ENCODE measurements around the gene SRPK2.
A peak's percentile ranks its signal among the peaks of the same experiment; 100 is the strongest.
"Not testable (repeated sequence)": the region's sequence is repeated elsewhere in the genome, so short reads cannot be mapped to it uniquely, and the experiment has no call there.

The SRPK2 gene

DNA sequence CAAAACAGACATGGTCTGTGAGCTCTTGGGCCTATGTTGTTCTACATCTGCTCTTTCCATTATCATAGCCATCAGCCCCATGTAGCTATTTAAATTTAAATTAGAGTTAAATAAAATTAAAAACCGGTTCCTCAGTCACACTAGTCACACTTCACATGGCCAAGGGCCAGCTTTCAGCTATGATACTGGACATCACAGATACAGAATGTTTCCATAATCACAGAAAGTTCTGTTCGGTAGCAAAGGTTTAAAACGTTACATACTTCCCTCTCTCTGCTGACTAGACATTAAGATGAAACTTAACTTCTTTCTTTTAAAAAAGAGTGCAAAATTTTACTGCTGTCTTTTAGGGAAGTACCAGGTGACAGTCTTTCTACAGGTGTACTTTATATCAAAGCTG is 43.0 kb downstream of the SRPK2 start:
- H4K20me1 ChIP-seq = peaks cover 91% of the 10 kb centered on the region
- H3K4me2 ChIP-seq = peak overlapping the region; percentile 5; the same call in 1 of the 2 replicates
- TF ChIP-seq Cebpa-rat (IDR thresholded peaks at IDR 0.05) = no peak
- no peaks in the 10 kb centered on the region for H3K27me3 ChIP-seq
- H3K27ac ChIP-seq = no peak overlapping the region
- peaks cover 55% of the 10 kb centered on the region for H3K4me1 ChIP-seq
- H3K9me3 ChIP-seq = no peaks in the 10 kb centered on the region
- no peak overlapping the region for H3K9ac ChIP-seq
- H3K4me3 ChIP-seq = no peak overlapping the region
- H3K36me3 ChIP-seq = no peaks in the 10 kb centered on the region

DNA sequence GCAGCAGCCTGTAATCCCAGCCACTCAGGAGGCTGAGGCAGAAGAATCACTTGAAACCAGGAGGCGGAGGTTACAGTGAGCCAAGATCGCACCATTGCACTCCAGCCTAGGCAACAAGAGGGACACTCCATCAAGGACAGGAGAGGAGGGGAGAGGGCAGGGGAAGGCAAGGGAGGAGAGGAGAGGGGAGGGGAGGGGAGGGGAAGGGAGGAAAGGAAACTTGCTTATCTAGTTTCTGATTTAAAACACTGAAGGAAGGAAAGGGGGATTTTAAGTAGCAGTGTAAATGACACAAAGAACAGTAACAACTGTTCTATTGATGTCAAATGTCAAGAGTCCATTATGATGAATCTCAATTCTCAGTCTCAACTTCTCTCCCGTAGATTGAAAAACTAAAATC is 43.7 kb downstream of the SRPK2 start:
- Histone ChIP-seq H3K4me2 (no peak overlapping the region), H4K20me1 (peaks cover 91% of the 10 kb centered on the region), H3K4me1 (peaks cover 48% of the 10 kb centered on the region)

DNA sequence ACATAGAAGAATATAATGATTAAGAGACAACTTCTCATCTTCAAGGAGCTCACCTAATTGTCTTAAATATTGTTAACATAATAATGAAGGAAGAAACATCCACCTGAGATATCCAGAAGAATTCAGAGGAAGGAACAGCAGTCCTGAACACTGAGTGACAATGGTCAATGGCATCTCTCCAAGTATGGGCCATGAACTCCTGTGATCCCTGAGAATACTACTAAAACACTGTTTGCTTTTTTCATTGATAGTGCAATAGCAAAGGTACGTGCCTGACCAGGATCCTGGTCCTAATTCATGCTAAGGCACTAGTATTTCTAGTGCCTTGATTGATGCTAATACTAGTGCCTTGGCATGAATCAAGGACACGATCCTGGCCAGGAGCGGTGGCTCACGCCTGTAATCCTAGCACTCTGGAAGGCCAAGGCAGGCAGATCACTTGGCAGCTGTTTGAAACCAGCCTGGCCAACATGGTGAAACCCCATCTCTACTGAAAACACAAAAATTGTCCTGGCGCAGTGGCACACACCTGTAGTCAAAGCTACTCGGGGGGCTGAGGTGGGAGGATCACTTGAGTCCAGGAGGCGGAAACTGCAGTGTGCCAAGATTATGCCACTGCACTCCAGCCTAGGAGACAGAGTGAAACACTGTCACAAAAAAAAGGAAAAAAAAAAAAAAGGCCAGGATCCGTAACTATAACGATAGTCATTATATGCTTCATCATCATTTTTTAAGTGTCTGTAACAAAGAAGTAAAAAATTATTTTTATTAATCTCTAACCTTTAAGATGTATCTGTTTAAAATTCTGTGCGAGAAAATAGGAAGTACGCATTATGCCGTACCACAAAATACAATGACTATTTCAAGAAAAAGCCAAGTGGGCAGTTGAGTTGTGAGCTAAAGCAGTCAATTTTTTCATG is 49.1 kb downstream of the SRPK2 start:
- H3K4me3 ChIP-seq = no peak overlapping the region
- H3K27me3 ChIP-seq = no peaks in the 10 kb centered on the region
- H3K4me2 ChIP-seq = no peak overlapping the region
- H3K4me1 ChIP-seq = no peaks in the 10 kb centered on the region
- no peaks in the 10 kb centered on the region for H3K36me3 ChIP-seq
- H3K9ac ChIP-seq = no peak overlapping the region
- H4K20me1 ChIP-seq = peaks cover 99% of the 10 kb centered on the region
- H3K27ac ChIP-seq = no peak overlapping the region
- H3K9me3 ChIP-seq = no peaks in the 10 kb centered on the region
- no peak for TF ChIP-seq Cebpa-rat (IDR thresholded peaks at IDR 0.05)

More for the DNA sequence above, 43.7 kb downstream of the SRPK2 start:
- no peaks in the 10 kb centered on the region for H3K36me3 ChIP-seq
- H3K27ac ChIP-seq = no peak overlapping the region
- H3K9me3 ChIP-seq = no peaks in the 10 kb centered on the region
- H3K4me3 ChIP-seq = no peak overlapping the region
- TF ChIP-seq Cebpa-rat (IDR thresholded peaks at IDR 0.05) = no peak
- H3K9ac ChIP-seq = no peak overlapping the region
- no peaks in the 10 kb centered on the region for H3K27me3 ChIP-seq

DNA sequence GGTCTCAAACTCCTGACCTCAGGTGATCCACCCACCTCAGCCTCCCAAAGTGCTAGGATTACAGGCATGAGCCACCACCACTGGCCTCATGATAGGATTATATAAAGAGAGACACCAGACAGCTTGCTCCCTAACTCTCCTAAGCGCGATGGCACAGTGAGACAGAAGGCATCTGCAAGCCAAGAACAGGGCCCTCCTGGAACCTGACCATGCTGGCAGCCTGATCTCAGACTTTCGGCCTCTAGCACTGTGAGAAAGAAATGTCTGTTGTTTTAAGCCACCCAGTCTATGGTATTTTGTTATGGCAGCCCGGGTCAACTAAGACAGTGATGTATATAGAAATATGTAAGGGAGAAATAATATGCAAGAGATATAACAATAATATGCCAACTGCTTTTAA is 51.2 kb downstream of the SRPK2 start:
- Histone ChIP-seq H4K20me1 (peaks cover 99% of the 10 kb centered on the region), H3K27me3 (no peaks in the 10 kb centered on the region), H3K4me1 (no peaks in the 10 kb centered on the region)

DNA sequence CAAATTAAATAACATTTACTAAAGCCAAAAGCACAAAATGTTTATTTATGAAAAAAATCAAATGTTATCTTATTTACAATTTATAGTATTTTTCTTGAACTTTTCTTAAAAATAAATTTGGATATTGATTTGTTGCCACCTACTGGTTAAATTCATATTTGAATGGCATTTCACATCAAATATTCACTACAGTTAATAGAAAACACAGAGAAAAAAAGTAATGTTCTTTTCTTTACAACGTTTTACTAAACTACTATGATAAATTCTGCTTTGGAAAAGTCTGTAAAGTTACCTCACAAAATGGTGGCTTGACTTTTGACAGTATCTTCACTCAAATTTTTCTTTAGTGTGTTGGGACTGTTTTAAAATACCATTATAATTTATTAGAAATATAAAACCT is 52.7 kb downstream of the SRPK2 start:
- Histone ChIP-seq H3K4me2 (no peak overlapping the region), H3K27me3 (no peaks in the 10 kb centered on the region), H3K27ac (no peak overlapping the region), H3K4me3 (no peak overlapping the region), H3K9me3 (no peaks in the 10 kb centered on the region), H3K36me3 (no peaks in the 10 kb centered on the region), H4K20me1 (peaks cover 99% of the 10 kb centered on the region), H3K9ac (no peak overlapping the region), H3K4me1 (no peaks in the 10 kb centered on the region)
- no peak for TF ChIP-seq Cebpa-rat (IDR thresholded peaks at IDR 0.05)

More for the DNA sequence above, 51.2 kb downstream of the SRPK2 start:
- no peak overlapping the region for H3K9ac ChIP-seq
- no peaks in the 10 kb centered on the region for H3K36me3 ChIP-seq
- no peak overlapping the region for H3K4me2 ChIP-seq
- no peak for TF ChIP-seq Cebpa-rat (IDR thresholded peaks at IDR 0.05)
- H3K4me3 ChIP-seq = no peak overlapping the region
- no peaks in the 10 kb centered on the region for H3K9me3 ChIP-seq
- H3K27ac ChIP-seq = no peak overlapping the region

DNA sequence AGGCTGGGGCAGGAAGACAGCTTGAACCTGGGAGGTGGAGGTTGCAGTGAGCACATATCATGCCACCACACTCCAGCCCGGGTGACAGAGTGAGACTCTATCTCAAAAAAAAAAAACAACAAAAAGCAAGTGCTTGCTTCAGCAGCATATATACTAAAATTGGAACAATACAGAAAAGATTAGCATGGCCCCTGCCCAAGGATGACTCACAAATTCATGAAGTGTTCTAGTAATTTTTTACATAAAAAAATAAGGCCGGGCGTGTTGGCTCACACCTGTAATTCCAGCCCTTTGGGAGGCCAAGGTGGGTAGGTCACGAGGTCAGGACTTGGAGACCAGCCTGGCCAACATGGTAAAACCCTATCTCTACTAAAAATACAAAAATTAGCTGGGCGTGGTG is 56.1 kb downstream of the SRPK2 start:
- not testable (repeated sequence) for H3K4me3 ChIP-seq, H3K27me3 ChIP-seq, H3K36me3 ChIP-seq, H3K4me2 ChIP-seq, H3K27ac ChIP-seq, H3K9ac ChIP-seq, H3K9me3 ChIP-seq, H3K4me1 ChIP-seq
- peaks cover 98% of the 10 kb centered on the region for H4K20me1 ChIP-seq

DNA sequence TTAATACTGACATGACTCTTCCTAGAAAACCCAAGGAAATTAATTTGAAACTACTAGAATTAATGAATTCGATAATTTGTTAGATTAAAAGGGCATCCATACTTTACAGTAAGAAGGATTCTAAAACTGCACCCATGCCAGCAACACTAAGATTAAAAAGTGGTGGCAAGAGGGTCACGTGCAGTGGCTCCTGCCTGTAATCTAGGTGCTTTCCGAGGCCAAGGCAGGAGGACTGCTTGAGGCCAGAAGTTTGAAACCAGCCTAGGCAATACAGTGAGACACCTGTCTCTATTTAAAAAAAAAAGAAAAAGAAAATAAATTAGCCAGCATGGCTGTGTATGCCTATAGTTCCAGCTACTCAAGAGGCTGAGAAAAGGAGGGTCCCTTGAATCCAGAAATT is 58.2 kb downstream of the SRPK2 start:
- no peak overlapping the region for H3K9ac ChIP-seq
- no peaks in the 10 kb centered on the region for H3K4me1 ChIP-seq
- peaks cover 99% of the 10 kb centered on the region for H4K20me1 ChIP-seq
- H3K9me3 ChIP-seq = no peaks in the 10 kb centered on the region
- no peak for TF ChIP-seq Cebpa-rat (IDR thresholded peaks at IDR 0.05)
- no peak overlapping the region for H3K4me2 ChIP-seq
- no peak overlapping the region for H3K4me3 ChIP-seq
- no peaks in the 10 kb centered on the region for H3K27me3 ChIP-seq
- no peaks in the 10 kb centered on the region for H3K36me3 ChIP-seq
- no peak overlapping the region for H3K27ac ChIP-seq

DNA sequence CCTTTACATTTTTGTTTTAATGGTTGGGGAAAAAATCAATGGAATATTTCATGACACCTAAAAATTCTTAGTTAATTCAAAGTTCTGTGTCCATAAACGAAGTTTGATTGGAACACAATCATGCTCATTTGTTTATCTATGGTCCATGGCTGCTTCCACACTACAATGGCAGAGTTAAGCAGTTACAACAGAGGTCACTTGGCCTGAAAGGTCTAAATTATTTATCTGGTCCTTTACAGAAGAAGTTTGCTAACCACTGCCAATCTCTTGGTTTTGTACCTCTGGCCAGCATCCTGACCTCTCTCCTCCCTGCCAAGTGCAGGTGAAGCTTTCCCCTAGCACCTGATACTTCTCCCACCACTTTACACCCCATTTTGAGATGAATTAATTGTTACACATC is 61.5 kb downstream of the SRPK2 start:
- H3K4me1 ChIP-seq = no peaks in the 10 kb centered on the region
- no peak overlapping the region for H3K9ac ChIP-seq
- H3K4me2 ChIP-seq = no peak overlapping the region
- TF ChIP-seq Cebpa-rat (IDR thresholded peaks at IDR 0.05) = no peak
- no peak overlapping the region for H3K4me3 ChIP-seq
- H3K36me3 ChIP-seq = peaks cover 2% of the 10 kb centered on the region
- H3K9me3 ChIP-seq = peaks cover 6% of the 10 kb centered on the region
- no peaks in the 10 kb centered on the region for H3K27me3 ChIP-seq
- peaks cover 99% of the 10 kb centered on the region for H4K20me1 ChIP-seq
- H3K27ac ChIP-seq = no peak overlapping the region

DNA sequence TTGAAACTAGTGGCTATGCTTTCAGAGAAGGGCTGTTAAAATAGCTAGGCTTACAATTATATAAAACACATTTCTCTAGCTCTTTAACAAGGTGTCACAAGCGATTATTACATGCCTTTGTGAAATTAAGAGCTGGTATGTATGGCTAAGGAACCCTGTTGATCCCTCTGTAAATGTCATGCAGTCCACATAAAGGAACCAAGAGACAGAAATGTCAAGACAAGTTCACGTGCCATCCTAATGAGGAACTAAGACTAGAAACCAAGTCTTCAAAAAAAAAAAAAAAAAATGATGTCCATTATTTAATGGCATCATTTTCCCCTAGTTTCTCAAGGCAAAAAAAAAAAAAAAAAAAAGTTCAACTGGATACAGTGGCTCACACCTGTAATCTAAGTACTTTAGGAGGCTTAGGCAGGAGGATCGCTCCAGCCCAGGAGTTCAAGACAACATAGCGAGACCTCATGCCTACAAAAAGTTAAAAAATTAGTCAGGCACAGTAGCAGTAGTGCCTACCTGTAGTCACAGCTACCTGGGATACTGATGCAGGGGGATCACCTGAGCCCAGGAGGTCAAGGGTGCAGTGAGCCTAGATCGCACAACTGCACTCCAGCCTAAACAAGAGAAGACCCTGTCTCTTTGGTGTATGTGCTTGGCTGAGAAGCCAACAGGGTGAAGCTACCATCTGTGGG is 63.4 kb downstream of the SRPK2 start:
- TF ChIP-seq Cebpa-rat (IDR thresholded peaks at IDR 0.05) = no peak
- Histone ChIP-seq H3K27ac (no peak overlapping the region), H3K4me1 (no peaks in the 10 kb centered on the region), H4K20me1 (peaks cover 99% of the 10 kb centered on the region), H3K4me3 (no peak overlapping the region), H3K4me2 (no peak overlapping the region), H3K9ac (no peak overlapping the region), H3K36me3 (peaks cover 7% of the 10 kb centered on the region), H3K9me3 (peaks cover 11% of the 10 kb centered on the region), H3K27me3 (no peaks in the 10 kb centered on the region)

DNA sequence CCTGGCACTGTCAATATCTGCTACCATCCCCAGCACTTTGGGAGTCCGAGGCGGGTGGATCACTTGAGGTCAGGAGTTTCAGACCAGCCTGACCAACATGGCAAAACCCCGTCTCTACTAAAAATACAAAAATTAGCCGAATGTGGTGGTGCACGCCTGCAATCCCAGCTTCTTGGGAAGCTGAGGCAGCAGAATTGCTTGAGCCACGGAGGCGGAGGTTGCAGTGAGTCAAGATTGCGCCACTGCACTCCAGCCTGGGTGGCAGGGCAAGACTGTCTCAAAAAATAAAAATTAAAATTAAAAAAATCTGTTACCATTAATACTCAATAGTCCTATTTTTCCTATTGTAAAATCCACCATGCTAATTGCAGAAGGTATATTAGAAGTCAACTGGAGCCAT is 64.1 kb downstream of the SRPK2 start:
- not testable (repeated sequence) for H3K27me3 ChIP-seq, H3K4me1 ChIP-seq, H3K9ac ChIP-seq, H3K4me3 ChIP-seq, H3K27ac ChIP-seq, H3K4me2 ChIP-seq, H3K36me3 ChIP-seq
- Histone ChIP-seq H4K20me1 (peaks cover 100% of the 10 kb centered on the region), H3K9me3 (peaks cover 11% of the 10 kb centered on the region)

Data from BLaER1 (cell line).